Stimulated activated CD8-positive, alpha-beta memory T cell treated with anti-CD3 and anti-CD28 coated beads, Interleukin-4, amount 100 ng/mL, for 1 hour (primary cell): Measurements from ENCODE around the gene DCHS1.
A peak's percentile ranks its signal among the peaks of the same experiment; 100 is the strongest.
"Not testable (repeated sequence)": the region's sequence is repeated elsewhere in the genome, so short reads cannot be mapped to it uniquely, and the experiment has no call there.

Experiments
- DNase-seq, 2 donors: peaks; one replicate each; pipeline ENCODE4 v3.0.0-alpha.2; 2020; ENCODE audit warnings: low read depth in 2 of 2, low spot score in 1 of 2

DCHS1 gene, protein sequence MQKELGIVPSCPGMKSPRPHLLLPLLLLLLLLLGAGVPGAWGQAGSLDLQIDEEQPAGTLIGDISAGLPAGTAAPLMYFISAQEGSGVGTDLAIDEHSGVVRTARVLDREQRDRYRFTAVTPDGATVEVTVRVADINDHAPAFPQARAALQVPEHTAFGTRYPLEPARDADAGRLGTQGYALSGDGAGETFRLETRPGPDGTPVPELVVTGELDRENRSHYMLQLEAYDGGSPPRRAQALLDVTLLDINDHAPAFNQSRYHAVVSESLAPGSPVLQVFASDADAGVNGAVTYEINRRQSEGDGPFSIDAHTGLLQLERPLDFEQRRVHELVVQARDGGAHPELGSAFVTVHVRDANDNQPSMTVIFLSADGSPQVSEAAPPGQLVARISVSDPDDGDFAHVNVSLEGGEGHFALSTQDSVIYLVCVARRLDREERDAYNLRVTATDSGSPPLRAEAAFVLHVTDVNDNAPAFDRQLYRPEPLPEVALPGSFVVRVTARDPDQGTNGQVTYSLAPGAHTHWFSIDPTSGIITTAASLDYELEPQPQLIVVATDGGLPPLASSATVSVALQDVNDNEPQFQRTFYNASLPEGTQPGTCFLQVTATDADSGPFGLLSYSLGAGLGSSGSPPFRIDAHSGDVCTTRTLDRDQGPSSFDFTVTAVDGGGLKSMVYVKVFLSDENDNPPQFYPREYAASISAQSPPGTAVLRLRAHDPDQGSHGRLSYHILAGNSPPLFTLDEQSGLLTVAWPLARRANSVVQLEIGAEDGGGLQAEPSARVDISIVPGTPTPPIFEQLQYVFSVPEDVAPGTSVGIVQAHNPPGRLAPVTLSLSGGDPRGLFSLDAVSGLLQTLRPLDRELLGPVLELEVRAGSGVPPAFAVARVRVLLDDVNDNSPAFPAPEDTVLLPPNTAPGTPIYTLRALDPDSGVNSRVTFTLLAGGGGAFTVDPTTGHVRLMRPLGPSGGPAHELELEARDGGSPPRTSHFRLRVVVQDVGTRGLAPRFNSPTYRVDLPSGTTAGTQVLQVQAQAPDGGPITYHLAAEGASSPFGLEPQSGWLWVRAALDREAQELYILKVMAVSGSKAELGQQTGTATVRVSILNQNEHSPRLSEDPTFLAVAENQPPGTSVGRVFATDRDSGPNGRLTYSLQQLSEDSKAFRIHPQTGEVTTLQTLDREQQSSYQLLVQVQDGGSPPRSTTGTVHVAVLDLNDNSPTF (N-terminal part only)

GRCh38 chr11:6655790-6656583 lies at the start of gene DCHS1:
Gene DCHS1, minus strand, starts transcription at chr11:6655809. Its CDS starts 14,196 bp downstream, at chr11:6641613.
- no peak for DNase-seq

DNA sequence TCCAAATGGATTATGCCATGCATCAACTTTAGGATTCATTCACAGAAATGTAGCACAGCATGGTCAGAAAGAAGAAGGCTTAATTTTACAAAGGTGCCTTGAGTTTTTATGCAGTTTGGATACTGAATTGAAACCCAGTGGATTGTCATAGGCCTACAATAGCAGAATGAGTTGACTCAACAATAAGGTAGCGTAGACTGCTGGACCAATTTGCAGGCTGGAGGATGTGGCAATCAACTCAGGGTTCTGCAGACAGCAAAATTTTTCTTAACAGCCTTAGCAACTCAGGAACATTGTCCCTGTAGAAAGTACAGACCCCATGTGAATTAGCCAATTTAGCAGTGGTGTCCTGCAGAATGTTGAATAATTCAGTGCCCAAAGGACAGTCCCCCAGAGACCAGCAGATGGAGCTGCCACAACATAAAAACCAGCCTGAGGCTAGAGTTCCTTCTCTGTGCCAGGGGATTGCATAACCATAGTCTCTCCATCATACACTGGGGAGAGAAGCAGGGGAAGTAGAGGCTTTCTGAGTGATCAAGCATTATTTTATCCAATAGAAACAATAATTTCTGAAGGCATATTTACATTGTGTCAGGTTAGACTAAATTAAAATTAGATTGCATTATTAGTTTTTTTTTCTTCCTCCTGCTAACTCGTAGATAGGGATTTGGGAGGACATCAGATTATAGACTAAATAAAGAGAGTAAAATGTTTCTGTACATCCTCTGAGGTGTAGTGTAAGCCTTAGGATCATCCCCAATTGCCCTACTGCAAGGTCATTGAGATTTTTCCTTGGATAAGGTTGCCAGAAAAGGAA lies 47.8 kb upstream of the DCHS1 start:
- DNase-seq = no peak

DNA sequence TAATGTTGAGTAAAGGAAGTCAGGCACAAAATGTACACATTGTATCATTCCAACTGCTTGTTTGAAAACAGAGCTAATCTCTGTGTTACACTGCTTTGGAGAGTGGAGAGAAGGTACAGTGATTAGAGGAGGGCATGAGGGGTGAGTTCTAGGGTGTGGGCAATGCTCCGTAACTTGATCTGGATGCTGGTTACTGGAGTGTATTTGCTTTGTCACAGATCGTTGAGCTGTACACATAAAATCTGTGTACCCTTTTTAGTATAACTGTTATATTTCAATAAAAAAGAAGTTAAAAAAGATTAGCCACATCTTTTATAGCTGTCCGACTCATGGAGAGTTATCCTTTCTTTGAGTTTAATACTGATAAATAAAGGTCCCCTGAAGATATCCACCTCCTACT lies 46.3 kb upstream of the DCHS1 start:
- not testable (repeated sequence) for DNase-seq

DNA sequence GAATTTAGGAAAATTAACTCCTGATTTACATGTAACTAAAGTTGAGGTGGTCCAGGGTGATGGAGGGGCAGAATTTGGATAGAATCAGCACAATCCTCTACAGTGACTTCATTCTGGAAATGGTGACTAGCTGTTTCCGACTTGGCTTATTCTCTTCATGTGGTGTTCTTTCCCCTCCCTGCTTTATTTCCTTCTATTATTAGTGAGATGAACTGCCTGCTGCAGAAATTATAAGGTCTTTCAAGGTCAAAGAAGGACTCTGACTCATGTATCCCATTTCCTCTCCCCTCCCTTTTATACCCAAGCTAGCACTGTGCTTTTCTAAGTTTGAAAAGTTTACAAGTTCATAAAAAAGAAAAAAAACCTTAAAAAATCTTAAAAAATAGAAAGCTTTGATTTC lies 39.8 kb upstream of the DCHS1 start:
- DNase-seq = no peak

DNA sequence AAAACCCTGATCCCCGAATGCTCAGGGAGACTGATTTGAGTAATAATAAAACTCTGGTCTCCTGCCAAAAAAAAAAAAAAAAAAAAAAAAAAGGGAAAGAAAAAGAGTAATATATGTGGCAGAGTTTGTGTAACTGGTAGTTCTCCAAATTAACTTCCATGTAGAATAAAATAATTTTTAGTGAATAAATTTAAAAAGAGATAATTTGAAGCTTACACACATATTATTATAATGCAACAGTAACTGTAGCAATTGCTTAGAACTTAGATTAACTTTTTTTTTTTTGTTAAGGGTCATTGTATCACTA lies 38.6 kb upstream of the DCHS1 start:
- DNase-seq = no peak

GRCh38 chr11:6693342-6694228 lies 38.0 kb upstream of the DCHS1 start:
- DNase-seq = no peak

- no peak for DNase-seq
These were observed 36.5 kb upstream of the DCHS1 start for GRCh38 chr11:6692128-6692527.

- not testable (repeated sequence) for DNase-seq
These were observed 35.0 kb upstream of the DCHS1 start for GRCh38 chr11:6690431-6691132.

- DNase-seq = no peak
These were observed 32.3 kb upstream of the DCHS1 start for GRCh38 chr11:6687876-6688275.

GRCh38 chr11:6686006-6686405 lies 30.4 kb upstream of the DCHS1 start:
- no peak for DNase-seq

DNA sequence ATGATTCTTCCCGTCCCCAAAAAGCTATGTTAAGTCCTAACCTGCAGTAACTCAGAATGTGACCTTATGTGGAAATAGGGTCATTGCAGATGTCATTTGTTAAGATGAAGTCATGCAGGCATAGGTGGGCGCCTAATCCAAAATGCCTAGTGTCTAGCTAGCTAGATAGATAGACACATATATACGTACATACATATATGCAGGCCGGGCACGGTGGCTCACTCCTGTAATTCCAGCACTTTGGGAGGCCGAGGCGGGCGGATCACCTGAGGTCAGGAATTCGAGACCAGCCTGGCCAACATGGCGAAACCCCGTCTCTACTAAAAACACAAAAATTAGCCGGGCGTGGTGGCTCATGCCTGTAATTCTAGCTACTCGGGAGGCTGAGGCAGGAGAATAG lies 28.5 kb upstream of the DCHS1 start:
- not testable (repeated sequence) for DNase-seq

- peak; percentile 96 to 99 for DNase-seq
These were observed 27.6 kb upstream of the DCHS1 start, which contains the start of gene MRPL17 for GRCh38 chr11:6682936-6683861. Gene MRPL17, minus strand, starts transcription at chr11:6683340. Its CDS starts 44 bp downstream, at chr11:6683296.

GRCh38 chr11:6682591-6682935 lies 27.0 kb upstream of the DCHS1 start:
- DNase-seq = no peak

DNA sequence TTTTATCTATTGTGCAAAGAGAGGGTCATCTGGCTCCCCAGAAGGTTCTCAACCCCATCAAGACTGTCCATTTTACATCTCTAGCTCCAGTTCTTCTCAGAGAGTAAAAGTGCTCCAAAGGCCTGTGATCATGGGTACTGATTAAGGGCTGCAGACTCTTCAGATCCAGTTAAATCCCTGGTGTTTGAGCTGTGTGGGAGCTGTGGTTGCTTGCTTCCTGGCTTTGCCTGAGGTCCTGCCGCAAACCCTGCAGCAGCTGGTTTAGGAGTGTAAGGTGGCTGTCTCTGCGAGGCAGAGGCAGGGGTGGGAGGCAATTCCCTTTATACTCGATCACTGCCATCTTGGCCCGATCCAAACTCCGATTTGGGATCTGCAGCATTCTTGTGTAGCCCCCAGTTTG lies 26.3 kb upstream of the DCHS1 start:
- DNase-seq = no peak

DNA sequence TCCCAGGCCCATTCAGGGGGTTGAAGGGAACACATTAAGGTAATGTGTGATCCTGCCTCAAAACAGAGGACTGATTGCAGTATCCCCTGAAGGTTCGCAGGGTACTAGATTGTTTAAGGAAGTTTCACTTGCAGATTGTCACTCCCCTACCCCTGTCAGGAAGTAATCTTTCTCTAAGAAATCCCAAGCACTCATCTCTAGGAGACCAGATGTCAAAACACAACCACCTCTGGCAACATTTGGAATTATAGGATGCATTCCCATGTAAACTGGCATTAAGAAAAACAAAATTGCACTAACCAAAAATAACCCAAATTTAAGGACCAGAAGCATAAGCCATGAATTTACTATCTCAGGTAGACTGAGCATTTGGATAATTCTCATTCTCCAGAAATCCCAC lies 25.9 kb upstream of the DCHS1 start:
- no peak for DNase-seq

DNA sequence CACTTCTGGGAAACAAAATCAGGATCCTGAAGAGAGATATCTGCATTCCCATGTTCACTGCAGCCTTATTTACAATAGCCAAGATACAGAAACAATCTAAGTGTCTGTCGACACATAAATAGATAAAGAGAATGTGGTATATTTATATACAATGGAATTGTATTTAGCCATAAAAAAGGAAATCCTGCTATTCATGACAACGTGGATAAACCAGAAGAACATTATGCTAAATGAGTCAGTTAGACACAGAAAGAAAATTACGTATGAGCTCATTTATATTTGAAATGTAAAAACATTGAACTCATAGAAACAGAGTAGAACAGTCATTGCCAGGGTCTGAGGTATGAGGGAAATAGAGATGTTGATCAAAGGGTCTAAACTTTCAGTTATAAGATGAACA lies 21.4 kb upstream of the DCHS1 start:
- DNase-seq = no peak

DNA sequence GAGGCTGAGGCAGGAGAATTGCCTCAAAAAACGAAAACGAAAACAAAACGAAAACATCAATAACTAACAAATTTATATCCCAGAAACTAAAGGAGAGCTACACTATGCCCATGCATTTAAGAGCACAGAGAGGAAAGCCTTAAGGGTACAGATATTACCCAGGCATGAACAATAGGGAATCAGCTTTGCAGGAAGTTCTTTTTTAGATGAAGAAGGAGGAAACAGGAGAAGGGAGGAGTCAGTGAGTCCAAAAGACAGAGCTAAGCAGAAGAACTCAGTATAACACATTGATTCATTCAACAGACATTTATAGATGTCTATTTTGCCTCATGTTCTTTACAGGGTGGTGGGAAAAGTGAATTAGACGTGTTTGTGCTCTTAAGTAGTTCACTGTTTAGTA lies 19.3 kb upstream of the DCHS1 start:
- DNase-seq = no peak
